PC-3 (cell line): ENCODE measurements around the gene ATP4A. TPM values are rescaled to one million over a fixed set of nuclear protein-coding genes. Genes with fewer than 3 reads are reported as not detected.

Experiments used
- ATAC-seq: fragments of 200-7000 bp; cut with Tn5 transposase; 2 replicates; pipeline ENCODE4 v1.9.1; 2020; ENCODE audit warnings: mild to moderate bottlenecking, moderate library complexity
- BruUV-seq: library from RNA; stranded (reverse); fragments of 400-500 nt; replicated peaks from 2 replicates; lab custom pipeline; 2021; lab: Mats Ljungman, UMichigan
- CTCF ChIA-PET: fragments of 300-600 bp; sonication (Branson Sonifier 250); formaldehyde crosslinking; loops from one replicate; lab custom pipeline; 2022; ENCODE audit warnings: antibody characterized with exemption; lab: Charles Lee
- POLR2A ChIA-PET: fragments of 300-600 bp; sonication (Branson Sonifier 250); formaldehyde crosslinking; loops from one replicate; lab custom pipeline; 2022; ENCODE audit warnings: antibody characterized with exemption; ENCODE audit not compliant: unreplicated experiment; lab: Charles Lee
- DNase-seq: peaks from one replicate; pipeline ENCODE4 v3.0.0-alpha.2; 2015
- H2AFZ ChIP-seq: fragments of 300-600 bp; sonication (generic); 2 replicates; pipeline ENCODE4 v1.6.0; 2016; ENCODE audit warnings: antibody characterized with exemption, low read length
- H3F3A ChIP-seq: fragments of 300-600 bp; sonication (generic); one replicate; pipeline ENCODE4 v1.6.0; 2017; ENCODE audit warnings: antibody characterized with exemption, low read length, control low read depth, mild to moderate bottlenecking; ENCODE audit not compliant: unreplicated experiment
- H3K27ac ChIP-seq: fragments of 300-600 bp; sonication (generic); 2 replicates; pipeline ENCODE4 v1.5.1; 2016; ENCODE audit warnings: mild to moderate bottlenecking, low read length
- H3K27me3 ChIP-seq: fragments of 300-600 bp; sonication (generic); 2 replicates; pipeline ENCODE4 v1.6.1; 2016; ENCODE audit warnings: low read length, mixed read lengths
- H3K36me3 ChIP-seq: fragments of 300-600 bp; sonication (generic); 2 replicates; pipeline ENCODE4 v1.6.1; 2016; ENCODE audit warnings: low read depth, mixed run types, low read length, mixed read lengths
- H3K4me1 ChIP-seq: fragments of 300-600 bp; sonication (generic); 2 replicates; pipeline ENCODE4 v1.5.1; 2016; ENCODE audit warnings: low read length; ENCODE audit not compliant: insufficient read depth
- H3K4me2 ChIP-seq: fragments of 300-600 bp; sonication (generic); 2 replicates; pipeline ENCODE4 v1.6.0; 2016; ENCODE audit warnings: low read length
- H3K4me3 ChIP-seq: fragments of 300-600 bp; sonication (generic); 2 replicates; pipeline ENCODE4 v1.5.1; 2016; ENCODE audit warnings: mild to moderate bottlenecking, low read length, mixed read lengths
- H3K79me2 ChIP-seq: fragments of 300-600 bp; sonication (generic); 2 replicates; pipeline ENCODE4 v1.6.1; 2017; ENCODE audit warnings: low read length, mixed read lengths
- H3K9ac ChIP-seq: fragments of 300-600 bp; sonication (generic); 2 replicates; pipeline ENCODE4 v1.6.0; 2016; ENCODE audit warnings: mild to moderate bottlenecking, low read length
- H3K9me2 ChIP-seq: fragments of 300-600 bp; sonication (generic); replicated peaks from 2 replicates; pipeline ENCODE4 v1.6.1; 2016; ENCODE audit warnings: mixed run types, low read length, mixed read lengths
- H3K9me3 ChIP-seq: fragments of 300-600 bp; sonication (generic); 2 replicates; pipeline ENCODE4 v1.6.1; 2016; ENCODE audit warnings: low read length, mixed read lengths
- H4K20me1 ChIP-seq: fragments of 300-600 bp; sonication (generic); 2 replicates; pipeline ENCODE4 v1.6.1; 2016; ENCODE audit warnings: low read length, mixed read lengths
- CTCF ChIP-seq: fragments of 300-600 bp; sonication (generic); conservative IDR thresholded peaks from 2 replicates; pipeline ENCODE4 v1.5.1; 2017; ENCODE audit warnings: antibody characterized with exemption, low read depth, mild to moderate bottlenecking, low read length
- EZH2 ChIP-seq: fragments of 300-600 bp; sonication (generic); IDR thresholded peaks from one replicate; pipeline ENCODE4 v1.6.1; 2017; ENCODE audit warnings: antibody characterized with exemption, mild to moderate bottlenecking, low read length; ENCODE audit not compliant: unreplicated experiment
- EZH2phosphoT487 ChIP-seq: fragments of 300-600 bp; sonication (generic); IDR thresholded peaks from 2 replicates; pipeline ENCODE4 v1.6.1; 2018; ENCODE audit warnings: mild to moderate bottlenecking, antibody characterized with exemption, low read length, borderline replicate concordance
- intact Hi-C: fragments of 100-400 bp; cut with micrococcal nuclease; formaldehyde crosslinking; loops from 2 replicates; pipeline ENCODE4 v1.9.0; 2023
- total RNA-seq: library from RNA; depleted of rRNA; stranded (reverse); fragments of >200 nt; gene quantifications from 2 replicates; pipeline ENCODE4 v1.2.3, GENCODE V29; 2014

The ATP4A gene
- total RNA-seq, 1 experiment from 2014 or later = not detected

GRCh38 chr19:35561436-35561835 is 2.0 kb downstream of the ATP4A start:
- Histone ChIP-seq H3K4me1 (no peaks in the 10 kb centered on the region), H3K79me2 (no peaks in the 10 kb centered on the region), H3K9ac (no peak overlapping the region), H3K27ac (no peak overlapping the region), H3K27me3 (no peaks in the 10 kb centered on the region), H4K20me1 (no peaks in the 10 kb centered on the region), H2AFZ (no peak overlapping the region), H3K9me2 (no peaks in the 10 kb centered on the region), H3K4me3 (no peak overlapping the region), H3K9me3 (no peaks in the 10 kb centered on the region), H3F3A (no peaks in the 10 kb centered on the region), H3K36me3 (no peaks in the 10 kb centered on the region), H3K4me2 (no peak overlapping the region)
- ChIA-PET POLR2A (no interaction called here), CTCF (no interaction called here)
- intact Hi-C loops = no loop called here
- no TSS peak for BruUV-seq
- no peak for DNase-seq
- ATAC-seq = no peak
- TF ChIP-seq EZH2 (no peak), EZH2phosphoT487 (no peak)

GRCh38 chr19:35560677-35561076 is 2.8 kb downstream of the ATP4A start:
- Histone ChIP-seq H3K36me3 (no peaks in the 10 kb centered on the region), H2AFZ (no peak overlapping the region), H3K4me3 (no peak overlapping the region), H3K27me3 (no peaks in the 10 kb centered on the region), H4K20me1 (no peaks in the 10 kb centered on the region), H3K79me2 (no peaks in the 10 kb centered on the region), H3F3A (no peaks in the 10 kb centered on the region), H3K27ac (no peak overlapping the region), H3K4me1 (no peaks in the 10 kb centered on the region), H3K9me2 (no peaks in the 10 kb centered on the region), H3K4me2 (no peak overlapping the region), H3K9me3 (no peaks in the 10 kb centered on the region), H3K9ac (no peak overlapping the region)
- no TSS peak for BruUV-seq
- DNase-seq (no peak), ATAC-seq (no peak)
- TF ChIP-seq CTCF = no peak
- TF ChIP-seq EZH2phosphoT487 = no peak
- no peak for TF ChIP-seq EZH2
- ChIA-PET POLR2A (no interaction called here), CTCF (no interaction called here)
- intact Hi-C loops = no loop called here

- H2AFZ ChIP-seq = no peak overlapping the region
- TF ChIP-seq CTCF (no peak), EZH2phosphoT487 (no peak), EZH2 (no peak)
- no peaks in the 10 kb centered on the region for H3K9me3 ChIP-seq
- ChIA-PET CTCF (no interaction called here), POLR2A (no interaction called here)
- no peak overlapping the region for H3K4me3 ChIP-seq
- no peaks in the 10 kb centered on the region for H3K79me2 ChIP-seq
- H3K4me2 ChIP-seq = no peak overlapping the region
- H3K36me3 ChIP-seq = no peaks in the 10 kb centered on the region
- ATAC-seq (no peak), DNase-seq (no peak)
- no peaks in the 10 kb centered on the region for H3F3A ChIP-seq
- no peaks in the 10 kb centered on the region for H3K4me1 ChIP-seq
- BruUV-seq = no TSS peak
- H3K9me2 ChIP-seq = no peaks in the 10 kb centered on the region
- intact Hi-C loops = no loop called here
- no peak overlapping the region for H3K9ac ChIP-seq
- H4K20me1 ChIP-seq = no peaks in the 10 kb centered on the region
- no peaks in the 10 kb centered on the region for H3K27me3 ChIP-seq
- no peak overlapping the region for H3K27ac ChIP-seq
Measured at GRCh38 chr19:35560271-35560670, 3.2 kb downstream of the ATP4A start.
